GM10266 (cell line): ENCODE data around the gene CSRNP3.

ENCODE experiments used
- DNase-seq: peaks from one replicate; pipeline ENCODE4 v3.0.0; 2012; ENCODE audit errors: extremely low spot score
- CTCF ChIP-seq: IDR thresholded peaks from 2 replicates; pipeline ENCODE4 v1.5.1; 2012; ENCODE audit warnings: mild to moderate bottlenecking, low read depth; ENCODE audit not compliant: control insufficient read depth, insufficient read depth; ENCODE audit errors: missing control alignments

Gene CSRNP3

GRCh38 chr2:165513479-165513878, 44.0 kb downstream of the CSRNP3 start:
- DNase-seq, result no peak
- no peak for TF ChIP-seq CTCF

DNA sequence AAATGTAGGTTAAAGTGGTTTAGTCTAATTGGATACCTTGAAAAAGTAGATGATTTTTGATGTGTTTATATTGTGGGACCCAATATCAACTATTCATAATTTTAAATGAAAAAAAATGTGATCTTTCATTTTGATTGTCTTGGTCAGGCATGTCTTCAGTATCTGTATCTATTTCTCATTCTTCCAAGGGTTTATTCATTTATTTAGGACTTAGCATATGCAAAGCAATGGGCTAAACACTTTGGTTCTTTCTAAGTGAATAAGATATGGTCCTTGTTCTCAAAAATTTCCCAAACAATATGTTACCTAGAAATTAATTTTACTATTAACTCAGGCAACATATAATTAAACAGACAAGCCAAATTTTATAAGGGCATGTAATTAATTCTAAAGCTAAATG, 49.1 kb downstream of the CSRNP3 start:
- no peak for DNase-seq
- TF ChIP-seq CTCF, result no peak

- no peak for DNase-seq
- TF ChIP-seq CTCF, result no peak
Observed at GRCh38 chr2:165522719-165523118, 53.2 kb downstream of the CSRNP3 start.

DNA sequence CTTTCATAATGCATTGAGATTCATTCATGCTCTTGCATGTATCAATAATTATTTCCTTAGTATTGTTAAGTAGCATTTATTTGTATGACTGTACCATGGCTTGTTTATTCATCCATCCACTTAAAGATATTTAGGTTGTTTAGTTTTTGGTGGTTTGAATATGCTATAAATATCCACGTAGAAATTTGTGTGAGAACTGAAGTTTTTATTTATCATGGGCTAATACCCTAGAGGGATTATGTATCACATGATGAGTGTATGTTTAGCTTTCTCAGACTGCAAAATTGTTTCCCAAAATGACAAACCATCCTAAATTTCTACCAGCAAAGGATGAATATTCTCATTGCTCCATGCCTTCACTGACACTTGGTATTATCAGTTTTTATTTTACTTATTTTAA, 55.2 kb downstream of the CSRNP3 start:
- DNase-seq, result no peak
- no peak for TF ChIP-seq CTCF

DNA sequence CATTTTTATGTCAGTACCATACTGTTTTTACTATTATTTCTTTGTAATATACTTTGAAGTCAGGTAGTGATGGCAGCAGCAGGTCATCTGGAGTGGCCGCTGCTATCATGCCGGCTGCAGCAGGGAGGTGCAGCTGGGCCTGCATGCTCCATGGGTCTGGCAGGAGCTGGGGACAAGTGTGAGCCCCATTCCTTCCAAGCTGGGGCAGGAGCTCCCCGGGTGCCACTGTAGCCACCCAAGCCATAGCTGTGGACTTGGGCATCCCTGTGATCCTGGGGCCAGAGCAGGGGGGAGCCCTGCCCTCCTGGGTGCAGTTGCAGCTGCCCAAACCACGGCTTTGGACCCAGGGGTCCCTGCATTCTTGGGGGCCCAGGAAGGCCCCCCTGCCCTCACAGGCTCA, 59.2 kb downstream of the CSRNP3 start:
- no peak for DNase-seq
- no peak for TF ChIP-seq CTCF

GRCh38 chr2:165529130-165529529, 59.6 kb downstream of the CSRNP3 start:
- TF ChIP-seq CTCF, result no peak
- no peak for DNase-seq

DNA sequence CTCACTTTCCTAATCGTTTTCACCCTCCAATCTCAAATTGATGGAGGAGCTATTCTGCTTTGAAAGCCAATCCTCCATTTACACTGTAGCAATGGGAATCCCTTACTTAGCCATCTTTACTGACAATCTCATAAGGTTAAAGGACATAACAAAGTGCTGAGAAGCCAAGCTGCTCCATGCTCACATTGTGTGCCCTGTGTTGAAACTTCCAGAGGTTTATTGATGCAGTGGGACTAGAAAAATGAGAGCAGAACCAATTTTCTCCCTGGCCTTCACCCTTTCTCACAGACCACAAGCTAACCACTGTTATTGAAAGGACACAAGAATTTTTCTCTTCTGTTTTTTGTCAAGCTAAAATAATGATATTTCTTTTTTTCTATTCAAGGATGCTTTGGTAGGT, 63.8 kb downstream of the CSRNP3 start:
- no peak for DNase-seq
- no peak for TF ChIP-seq CTCF
